Measurements from ENCODE around the gene SETD2. TPM values are rescaled to one million over a fixed set of nuclear protein-coding genes. Genes with fewer than 3 reads are reported as not detected.

SETD2 gene
- total RNA-seq, 1 experiment from 2014 or later = 24.1 TPM

- CTCF ChIA-PET = no interaction called here
- no peaks in the 10 kb centered on the region; the same call in 1 of the 2 replicates for H3K36me3 ChIP-seq (ENCODE audit: low read depth, low read length)
- no peaks in the 10 kb centered on the region for H3K27me3 ChIP-seq (ENCODE audit: low read length)
- H3F3A ChIP-seq (ENCODE audit: low read length, unreplicated experiment) = no peaks in the 10 kb centered on the region
- intact Hi-C loops (cut with micrococcal nuclease) = no loop called here
- no peak overlapping the region for H2AFZ ChIP-seq (ENCODE audit: low read length)
- no peaks in the 10 kb centered on the region for H3K9me2 ChIP-seq (replicated peaks; ENCODE audit: low read length)
- no peak overlapping the region for H3K9ac ChIP-seq (ENCODE audit: low read length)
- no peak overlapping the region for H3K27ac ChIP-seq (ENCODE audit: low read length)
- POLR2A ChIA-PET (ENCODE audit: unreplicated experiment) = no interaction called here
- H3K9me3 ChIP-seq (ENCODE audit: low read length) = no peaks in the 10 kb centered on the region
- DNase-seq (peak; percentile 21), ATAC-seq (peak; percentile 64)
- no peak overlapping the region for H3K4me3 ChIP-seq (ENCODE audit: low read length)
- H3K4me2 ChIP-seq (ENCODE audit: low read length) = no peak overlapping the region
- H3K4me1 ChIP-seq (ENCODE audit: insufficient read depth, low read length) = no peaks in the 10 kb centered on the region
- TF ChIP-seq EZH2 (IDR thresholded peaks at IDR 0.05; ENCODE audit: low read length, unreplicated experiment) (no peak), EZH2phosphoT487 (IDR thresholded peaks at IDR 0.05; ENCODE audit: borderline replicate concordance, low read length) (no peak), CTCF (conservative IDR thresholded peaks at IDR 0.05; ENCODE audit: low read depth, low read length) (no peak)
- H3K79me2 ChIP-seq (ENCODE audit: low read length) = peaks cover 14% of the 10 kb centered on the region
- BruUV-seq (replicated peaks) = no TSS peak
- H4K20me1 ChIP-seq (ENCODE audit: low read length) = peaks cover 11% of the 10 kb centered on the region; the same call in 1 of the 2 replicates
Observed at GRCh38 chr3:47024932-47025331, 139.0 kb downstream of the SETD2 start.

GRCh38 chr3:47022641-47023071 is 141.3 kb downstream of the SETD2 start:
- ATAC-seq = peak; percentile 58
- intact Hi-C loops (cut with micrococcal nuclease) = no loop called here
- CTCF ChIA-PET = interaction anchor here (1.0 kb wide), 1 partner anchor 99 kb away, joined by 4 read pairs; no protein-coding TSS in a partner anchor

More at GRCh38 chr3:47022641-47023071, 141.3 kb downstream of the SETD2 start:
- H3K27me3 ChIP-seq (ENCODE audit: low read length) = no peaks in the 10 kb centered on the region
- H3F3A ChIP-seq (ENCODE audit: low read length, unreplicated experiment) = no peaks in the 10 kb centered on the region
- TF ChIP-seq CTCF (conservative IDR thresholded peaks at IDR 0.05; ENCODE audit: low read depth, low read length) = no peak
- TF ChIP-seq EZH2 (IDR thresholded peaks at IDR 0.05; ENCODE audit: low read length, unreplicated experiment) = no peak
- TF ChIP-seq EZH2phosphoT487 (IDR thresholded peaks at IDR 0.05; ENCODE audit: borderline replicate concordance, low read length) = no peak
- POLR2A ChIA-PET (ENCODE audit: unreplicated experiment) = no interaction called here
- H2AFZ ChIP-seq (ENCODE audit: low read length) = no peak overlapping the region
- no peak overlapping the region for H3K9ac ChIP-seq (ENCODE audit: low read length)
- peaks cover 11% of the 10 kb centered on the region; the same call in 1 of the 2 replicates for H4K20me1 ChIP-seq (ENCODE audit: low read length)
- no peak overlapping the region for H3K27ac ChIP-seq (ENCODE audit: low read length)
- peak; percentile 45 for DNase-seq
- no peaks in the 10 kb centered on the region for H3K9me3 ChIP-seq (ENCODE audit: low read length)
- H3K4me3 ChIP-seq (ENCODE audit: low read length) = no peak overlapping the region
- H3K4me2 ChIP-seq (ENCODE audit: low read length) = no peak overlapping the region
- no TSS peak for BruUV-seq (replicated peaks)
- H3K9me2 ChIP-seq (replicated peaks; ENCODE audit: low read length) = no peaks in the 10 kb centered on the region
- peaks cover 13% of the 10 kb centered on the region; the same call in 1 of the 2 replicates for H3K36me3 ChIP-seq (ENCODE audit: low read depth, low read length)
- no peaks in the 10 kb centered on the region for H3K4me1 ChIP-seq (ENCODE audit: insufficient read depth, low read length)
- peaks cover 14% of the 10 kb centered on the region for H3K79me2 ChIP-seq (ENCODE audit: low read length)
